Activated CD4-positive, alpha-beta T cell treated with anti-CD3 and anti-CD28 coated beads, Interleukin-2, amount 50 U/mL, for 48 hours (primary cell): ENCODE data around the gene CNOT6.

Source experiments
- DNase-seq, 2 experiments: peaks; one replicate each; pipeline ENCODE4 v3.0.0-alpha.2; 2020

The CNOT6 gene

DNA sequence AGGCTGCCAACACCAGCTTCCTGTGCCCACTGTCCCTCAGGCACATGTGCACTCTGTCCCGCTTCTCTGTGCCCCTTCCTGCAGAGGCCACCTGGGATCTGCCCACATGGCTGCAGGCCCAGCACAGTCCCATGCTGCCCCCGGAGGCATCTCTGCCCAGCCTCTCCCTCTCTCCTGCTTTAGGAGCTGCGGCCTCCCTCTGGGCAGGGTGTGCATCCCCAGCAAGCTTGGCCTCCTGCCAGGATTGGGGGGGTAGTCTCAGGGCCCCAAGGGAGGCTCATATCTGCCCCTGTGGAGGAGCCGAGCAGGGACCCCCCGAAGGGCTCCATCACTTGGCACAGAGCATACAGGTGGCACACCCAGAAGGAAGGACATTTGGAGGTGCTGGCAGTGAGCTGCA is 130.4 kb downstream of the CNOT6 start:
- no peak for DNase-seq

DNA sequence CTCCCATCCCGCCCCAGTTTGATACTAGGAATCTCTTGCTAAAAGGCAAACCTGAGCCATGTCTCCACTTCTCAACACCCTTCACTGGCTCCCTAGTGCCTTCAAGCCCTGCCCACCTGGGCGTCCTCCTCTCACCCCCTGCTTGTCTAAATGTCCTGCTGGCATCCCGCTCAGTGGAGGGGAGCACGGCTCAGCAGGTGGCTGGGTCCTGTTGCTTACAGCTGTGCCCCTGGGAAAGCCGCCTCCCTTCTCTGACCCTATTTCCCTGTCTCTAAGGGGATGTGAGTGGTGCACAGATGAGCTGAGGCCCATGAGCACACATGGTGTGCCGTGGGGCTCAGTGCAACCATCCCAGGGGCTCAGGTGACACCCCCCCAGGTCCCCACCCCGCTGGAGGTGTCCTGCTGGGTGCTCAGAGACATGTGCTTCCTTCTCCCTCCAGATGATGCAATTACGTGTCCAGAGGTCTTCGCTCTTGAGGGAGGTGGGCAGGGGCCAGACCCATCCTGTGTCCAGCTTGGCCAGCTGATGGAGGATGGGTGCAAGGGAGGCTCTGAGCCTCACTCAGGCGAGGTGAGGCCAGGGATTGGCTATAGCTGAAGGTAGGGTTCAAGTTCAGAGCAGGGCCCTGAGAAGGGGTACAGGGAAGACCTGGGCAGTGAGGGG is 131.1 kb downstream of the CNOT6 start:
- no peak for DNase-seq

DNA sequence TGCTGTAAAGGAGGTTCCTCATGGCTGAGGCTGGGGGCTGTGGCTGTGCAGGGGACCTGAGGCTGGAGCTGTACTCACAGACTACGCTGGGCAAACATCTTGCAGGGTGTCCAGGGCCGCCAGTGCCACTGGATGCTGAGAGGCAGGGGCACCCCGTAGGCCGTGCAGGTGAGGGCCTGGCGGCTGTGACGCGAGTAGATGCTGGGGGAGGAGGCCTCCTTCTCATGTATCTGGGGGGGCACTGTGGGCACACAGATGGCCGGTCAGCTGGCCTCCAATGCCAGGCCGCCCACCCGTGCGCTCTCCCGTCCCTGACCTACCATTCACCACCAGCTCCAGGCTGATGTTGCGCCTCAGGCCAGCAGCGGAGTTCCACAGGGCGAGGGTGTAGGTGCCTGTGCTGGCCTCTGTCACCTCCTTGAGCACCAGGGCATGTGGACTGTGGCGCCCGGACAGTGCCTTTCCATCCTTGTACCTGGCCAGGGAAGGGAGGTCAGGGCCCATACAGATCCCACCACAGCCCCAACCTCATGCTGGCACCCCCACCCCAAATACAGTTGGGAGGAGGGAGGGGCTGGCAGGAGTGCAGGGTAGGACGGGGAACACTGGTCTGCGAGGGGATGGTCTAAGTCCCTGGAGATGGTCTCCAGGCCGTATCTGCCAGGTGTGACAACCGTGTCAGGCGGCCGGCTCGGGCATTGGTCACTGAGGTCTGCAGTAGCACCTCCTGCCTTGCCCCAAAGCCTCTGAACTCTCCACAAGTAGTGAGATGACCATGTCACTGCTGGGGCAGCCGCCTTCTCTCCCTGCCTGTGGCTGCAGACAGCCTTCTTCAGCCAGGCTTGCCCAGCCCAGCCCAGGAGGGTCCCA is 131.8 kb downstream of the CNOT6 start:
- DNase-seq, result no peak

DNA sequence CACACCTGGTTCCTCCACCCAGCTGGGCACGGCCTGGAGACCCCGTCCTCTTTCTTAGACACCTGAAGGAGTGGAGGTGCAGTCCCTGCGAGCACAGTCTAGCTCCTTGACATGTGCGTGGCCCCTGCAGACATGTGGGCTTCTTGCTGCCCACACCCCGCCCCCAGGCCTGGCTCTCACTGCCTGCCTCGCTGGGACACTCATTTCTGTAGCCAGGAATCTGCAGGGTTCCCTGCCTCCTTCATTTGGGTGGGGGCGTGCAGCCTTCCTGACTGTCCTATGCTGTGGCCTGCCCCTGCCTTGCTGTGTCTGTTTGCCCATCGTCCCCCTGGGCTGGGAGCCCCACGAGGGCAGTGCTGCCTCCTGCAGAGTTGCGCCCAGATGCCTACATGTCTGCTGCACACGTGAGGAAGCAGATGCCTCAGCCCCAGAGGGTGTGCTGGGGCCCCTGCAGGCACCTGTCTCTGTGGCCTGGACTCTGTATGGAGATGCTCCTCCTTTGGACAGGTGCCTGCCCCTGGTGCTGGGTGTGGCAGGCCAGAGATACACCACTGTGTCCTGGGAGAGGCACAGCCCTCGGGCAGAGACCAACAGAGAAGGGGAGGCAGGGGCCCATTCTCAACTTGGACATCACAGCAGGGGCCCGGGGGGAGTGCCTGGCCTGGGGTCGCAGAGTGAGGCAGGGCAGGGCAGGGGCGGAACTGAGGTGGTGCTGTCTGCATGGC is 132.6 kb downstream of the CNOT6 start:
- no peak for DNase-seq

DNA sequence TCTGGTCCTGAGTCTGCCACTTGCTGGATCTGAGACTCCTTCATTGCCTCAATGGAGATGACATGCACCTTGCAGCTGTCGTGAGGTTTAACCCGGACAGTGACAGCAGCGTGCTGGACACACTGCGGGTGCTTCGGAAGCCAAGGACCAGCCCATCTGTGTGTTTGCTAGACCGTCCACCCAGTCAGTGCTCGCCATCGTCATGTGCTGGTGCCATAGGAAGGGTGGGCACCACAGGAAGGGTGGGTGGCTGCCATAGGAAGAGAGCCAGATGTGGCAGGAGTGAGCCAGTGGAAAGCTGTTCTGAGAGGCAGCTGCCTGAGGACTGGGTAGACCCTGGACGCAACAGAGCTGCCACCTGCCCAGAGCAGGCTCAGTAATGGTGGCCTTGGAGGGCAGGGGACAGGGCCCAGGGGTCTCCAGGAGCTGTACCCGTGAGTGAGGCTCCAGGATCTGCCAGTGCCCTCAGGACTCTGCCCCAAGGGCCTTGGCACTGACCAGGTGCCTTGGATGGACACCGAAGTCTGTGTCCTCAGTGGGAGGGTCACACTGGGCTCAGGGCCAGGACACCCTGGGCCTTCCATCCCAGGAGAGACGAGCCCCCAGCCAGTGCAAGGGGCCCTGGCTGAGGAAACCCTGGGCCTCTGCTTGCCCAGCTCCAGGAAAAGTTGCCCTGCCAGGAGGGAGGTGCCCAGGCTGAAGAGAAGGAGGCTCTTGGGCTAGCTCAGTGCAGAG is 133.4 kb downstream of the CNOT6 start:
- DNase-seq, result no peak
